HG02970 (cell line): ENCODE data around the gene BRD3OS.

Experiments used
- ATAC-seq: cut with Tn5 transposase; IDR thresholded peaks from one replicate; pipeline ENCODE4 v1.9.1; 2021; ENCODE audit warnings: mild to moderate bottlenecking, moderate library complexity, moderate number of reproducible peaks; ENCODE audit not compliant: unreplicated experiment, low FRiP score

Gene BRD3OS

DNA sequence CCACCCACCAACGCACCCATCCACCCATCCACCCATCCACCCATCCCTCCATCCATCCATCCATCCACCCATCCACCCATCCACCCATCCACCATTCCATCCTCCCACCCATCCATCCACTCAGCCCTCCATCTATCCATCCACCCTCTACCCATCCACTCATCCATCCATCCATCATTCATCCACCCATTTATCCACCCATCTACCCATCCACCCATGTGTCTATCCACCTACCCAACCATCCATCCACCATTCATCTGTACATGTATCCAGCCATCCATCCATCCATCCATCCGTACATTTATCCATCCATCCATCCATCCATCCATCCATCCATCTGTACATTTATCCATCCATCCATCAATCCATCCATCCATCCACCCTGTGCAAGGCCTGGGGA lies 22.0 kb upstream of the BRD3OS start:
- no peak for ATAC-seq

DNA sequence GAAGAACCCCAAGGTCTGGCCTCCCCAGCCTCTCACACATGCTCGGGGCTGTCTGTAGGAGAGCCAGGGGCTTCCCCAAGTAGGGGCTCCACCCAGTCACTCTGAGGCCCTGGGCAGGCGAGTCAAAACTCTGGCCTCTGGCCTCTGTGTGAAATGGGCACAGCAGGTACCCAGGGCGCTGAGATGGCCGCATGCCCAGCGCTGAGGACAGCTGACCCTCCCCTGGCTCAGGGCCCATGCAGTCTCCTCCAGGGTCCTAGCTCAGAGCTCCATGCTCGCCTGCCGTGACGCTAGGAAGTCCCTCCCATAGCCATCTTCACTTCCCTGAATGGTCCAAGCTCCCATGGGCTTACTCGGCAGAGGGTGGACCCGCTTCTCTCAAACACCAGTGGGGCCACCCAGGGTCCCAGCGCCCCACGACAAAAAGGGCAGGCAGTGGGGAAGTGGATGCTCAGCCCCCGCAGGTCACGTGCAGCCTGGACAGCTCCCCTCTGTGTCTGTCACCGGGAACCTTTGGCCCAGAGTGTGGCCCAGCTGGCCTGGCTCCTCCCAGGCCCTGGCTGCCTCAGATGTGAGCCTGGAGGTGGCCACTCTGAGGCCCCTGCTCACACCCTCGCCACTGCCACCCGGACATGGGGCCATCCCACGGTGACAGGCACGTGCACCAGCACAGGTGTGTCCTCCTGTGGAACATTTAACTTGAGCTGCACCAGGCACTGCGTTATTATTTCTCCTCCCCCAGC lies 21.0 kb upstream of the BRD3OS start:
- no peak for ATAC-seq

DNA sequence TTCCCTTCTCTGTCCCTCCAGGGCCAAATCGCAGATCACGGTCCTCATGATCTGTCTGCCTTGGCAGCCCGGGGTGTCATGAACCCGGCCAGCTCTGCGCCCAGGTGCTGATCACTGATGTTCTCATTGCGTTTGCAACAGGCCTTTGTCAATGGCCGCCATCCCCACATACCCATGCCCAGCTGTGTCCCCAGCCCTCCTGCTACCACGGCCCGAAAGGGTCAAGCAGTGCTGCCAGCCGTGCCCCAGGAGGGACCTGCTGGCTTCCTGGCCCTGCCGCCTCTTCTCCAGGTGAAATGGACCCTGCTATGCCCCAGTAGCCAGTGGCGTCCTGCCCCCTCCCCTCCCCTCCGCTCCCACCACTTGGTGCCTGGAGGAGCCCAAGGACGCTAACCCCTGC lies 20.4 kb upstream of the BRD3OS start:
- no peak for ATAC-seq

- no peak for ATAC-seq
These were observed 19.9 kb upstream of the BRD3OS start for GRCh38 chr9:134005381-134005780.

GRCh38 chr9:134007150-134007549 lies 18.1 kb upstream of the BRD3OS start:
- no peak for ATAC-seq

- ATAC-seq, result no peak
These were observed 17.7 kb upstream of the BRD3OS start for GRCh38 chr9:134007571-134007970.

GRCh38 chr9:134010310-134011173 lies 14.7 kb upstream of the BRD3OS start:
- no peak for ATAC-seq

GRCh38 chr9:134011401-134011800 lies 13.9 kb upstream of the BRD3OS start:
- ATAC-seq, result no peak

GRCh38 chr9:134014946-134015345 lies 10.3 kb upstream of the BRD3OS start:
- ATAC-seq, result no peak

DNA sequence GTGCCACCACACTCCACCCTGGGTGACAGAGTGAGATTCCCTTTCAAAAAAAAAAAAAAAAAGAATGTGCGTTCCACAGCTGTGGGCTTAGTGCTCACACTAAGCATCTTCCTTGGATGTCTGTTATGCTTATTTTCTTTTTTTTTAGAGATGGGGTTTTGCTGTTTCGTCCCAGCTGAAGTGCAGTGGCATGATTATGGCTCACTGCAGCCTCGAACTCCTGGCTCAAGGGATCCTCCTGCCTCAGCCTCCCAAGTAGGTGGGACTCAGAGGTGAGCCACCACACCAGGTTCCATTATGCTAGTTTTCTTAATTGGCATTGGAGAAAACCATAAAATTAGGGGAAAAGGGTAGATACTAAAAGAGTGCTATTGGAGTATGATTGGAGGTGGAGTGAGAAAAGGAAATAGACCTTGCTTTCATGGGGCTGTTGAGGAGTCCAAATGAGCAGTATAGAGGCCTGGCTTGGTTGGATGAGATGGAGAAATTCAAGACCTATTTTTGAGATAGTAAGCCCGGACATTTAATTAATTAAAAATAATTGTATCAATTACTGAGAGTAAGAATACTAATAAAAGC lies 978 bp upstream of the BRD3OS start:
- no peak for ATAC-seq

DNA sequence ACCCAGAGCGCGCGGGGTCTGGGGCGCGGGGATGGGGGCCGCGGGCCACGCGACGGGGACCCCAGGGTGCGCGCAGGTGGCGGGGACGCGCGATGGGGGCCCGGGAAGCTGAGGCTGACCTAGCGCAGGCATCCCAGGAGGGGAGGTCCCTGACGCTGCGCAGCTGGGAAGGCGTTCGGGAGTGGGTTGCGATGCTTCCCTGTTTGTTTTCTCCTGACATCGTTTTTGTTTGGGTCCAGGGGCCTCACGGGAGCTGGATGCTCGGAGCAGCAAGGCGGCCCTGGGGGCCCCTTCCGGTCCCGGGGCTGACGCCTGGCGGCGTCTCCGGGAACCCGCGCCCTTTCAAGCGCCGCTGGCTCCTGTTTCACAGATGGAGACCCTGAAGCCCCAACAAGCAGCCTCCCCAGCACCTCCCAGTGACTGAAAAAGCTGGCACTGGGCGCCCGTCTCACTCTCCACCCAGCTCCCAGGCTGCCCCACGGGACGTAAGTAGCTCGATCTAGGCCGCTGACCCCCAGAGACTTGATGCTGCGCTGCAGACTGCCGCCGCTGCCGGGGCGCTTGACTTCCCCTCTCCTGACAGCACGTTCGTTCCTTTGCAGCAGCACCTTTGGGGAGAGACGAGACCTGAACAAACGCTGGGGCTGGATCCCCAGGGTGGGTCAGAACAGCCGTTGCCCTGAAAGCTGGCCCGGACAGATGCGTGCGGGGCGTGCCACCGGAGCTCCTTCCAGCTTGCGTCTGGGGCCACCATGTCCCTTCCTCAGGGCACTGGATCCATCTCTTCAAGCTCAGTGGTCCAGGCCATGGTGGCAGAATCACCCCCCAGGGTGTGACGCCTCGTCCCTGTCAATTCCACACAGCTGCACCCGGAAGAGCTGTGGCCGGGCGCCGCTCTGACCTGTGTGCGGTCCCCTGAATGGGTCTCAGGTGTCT lies 593 bp downstream of the BRD3OS start:
- peak; percentile 31 for ATAC-seq

GRCh38 chr9:134026581-134026980 lies 1.3 kb downstream of the BRD3OS start:
- ATAC-seq, result no peak

GRCh38 chr9:134026981-134027380 lies 1.7 kb downstream of the BRD3OS start:
- ATAC-seq, result no peak

- ATAC-seq, result no peak
These were observed 2.3 kb downstream of the BRD3OS start for GRCh38 chr9:134027561-134027960.

- ATAC-seq, result no peak
These were observed 2.8 kb downstream of the BRD3OS start for GRCh38 chr9:134028076-134028475.

DNA sequence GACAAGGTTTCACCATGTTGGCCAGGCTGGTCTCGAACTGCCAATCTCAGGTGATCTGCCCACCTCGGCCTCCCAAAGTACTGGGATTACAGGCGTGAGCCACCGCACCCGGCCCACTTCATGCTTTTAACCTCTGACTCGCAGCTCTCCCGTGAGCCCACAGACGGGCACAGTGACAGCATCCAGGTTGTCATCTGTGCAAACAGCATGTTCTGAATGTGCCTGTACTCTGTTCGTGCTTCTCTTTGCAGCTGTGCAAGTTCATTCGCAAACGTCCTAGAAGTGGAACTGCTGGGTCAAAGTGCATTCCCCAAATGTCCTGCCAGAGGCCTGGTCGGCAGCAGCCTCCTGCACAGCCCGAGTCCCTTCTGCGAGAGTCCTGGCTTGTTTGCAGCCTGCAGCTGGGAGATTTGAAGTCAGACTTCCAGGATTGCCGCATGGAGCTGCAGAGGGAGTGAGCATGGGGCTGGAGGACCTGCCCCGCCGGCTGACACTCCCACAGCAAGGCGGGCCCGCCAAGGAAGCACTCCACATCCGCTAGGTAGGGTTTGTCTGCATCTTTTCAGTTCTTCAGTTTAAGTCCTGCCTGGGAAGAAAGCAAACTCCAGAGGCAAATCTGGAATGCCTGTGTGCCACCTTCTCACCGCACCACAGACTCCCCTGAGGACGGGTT lies 3.4 kb downstream of the BRD3OS start:
- no peak for ATAC-seq

DNA sequence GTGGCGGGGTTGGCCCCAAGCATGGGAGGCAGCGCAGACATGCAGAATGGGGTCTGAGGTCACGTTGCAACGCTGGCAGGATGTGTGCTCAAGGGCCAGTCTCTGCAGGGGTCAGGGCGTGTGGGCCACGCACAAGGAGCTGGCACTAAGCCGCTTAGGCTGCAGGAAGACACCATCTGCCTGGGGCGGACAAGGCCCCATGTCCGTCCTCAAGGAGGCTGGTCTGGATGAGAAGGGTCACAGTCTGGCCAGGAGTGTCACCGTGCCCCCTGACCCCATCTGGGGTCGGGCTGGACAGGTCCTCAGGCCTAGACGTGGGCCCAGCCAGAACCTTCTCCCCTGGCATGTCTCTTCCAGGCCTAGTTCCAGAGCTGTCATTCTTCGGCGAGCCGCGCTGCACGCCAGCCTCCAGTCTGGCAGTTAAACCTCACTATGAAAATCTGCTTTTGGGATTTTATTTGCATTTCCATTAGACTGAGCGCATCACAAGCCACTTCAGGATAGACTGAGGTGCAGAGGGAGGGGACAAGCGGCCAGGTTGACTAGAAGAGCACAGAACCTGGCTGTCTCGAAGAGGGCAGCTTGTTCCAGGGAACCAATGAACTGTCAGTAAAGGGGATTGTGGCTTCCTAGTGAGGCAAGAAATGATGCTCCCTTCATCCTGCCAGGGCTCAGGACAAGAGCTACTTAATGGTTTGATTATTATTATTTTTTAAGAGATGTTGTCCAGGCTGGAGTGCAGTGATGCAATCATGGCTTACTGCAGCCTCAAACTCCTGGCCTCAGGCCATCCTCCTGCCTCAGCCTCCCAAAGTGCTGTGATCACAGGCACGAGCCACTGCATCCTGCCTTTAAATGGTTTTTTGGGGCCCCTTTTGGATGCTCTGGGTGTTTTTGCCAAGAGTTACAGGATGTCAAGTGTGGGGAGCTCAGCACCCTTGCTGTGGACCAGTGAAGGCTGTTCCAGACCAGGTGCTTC lies 4.3 kb downstream of the BRD3OS start:
- ATAC-seq, result no peak

DNA sequence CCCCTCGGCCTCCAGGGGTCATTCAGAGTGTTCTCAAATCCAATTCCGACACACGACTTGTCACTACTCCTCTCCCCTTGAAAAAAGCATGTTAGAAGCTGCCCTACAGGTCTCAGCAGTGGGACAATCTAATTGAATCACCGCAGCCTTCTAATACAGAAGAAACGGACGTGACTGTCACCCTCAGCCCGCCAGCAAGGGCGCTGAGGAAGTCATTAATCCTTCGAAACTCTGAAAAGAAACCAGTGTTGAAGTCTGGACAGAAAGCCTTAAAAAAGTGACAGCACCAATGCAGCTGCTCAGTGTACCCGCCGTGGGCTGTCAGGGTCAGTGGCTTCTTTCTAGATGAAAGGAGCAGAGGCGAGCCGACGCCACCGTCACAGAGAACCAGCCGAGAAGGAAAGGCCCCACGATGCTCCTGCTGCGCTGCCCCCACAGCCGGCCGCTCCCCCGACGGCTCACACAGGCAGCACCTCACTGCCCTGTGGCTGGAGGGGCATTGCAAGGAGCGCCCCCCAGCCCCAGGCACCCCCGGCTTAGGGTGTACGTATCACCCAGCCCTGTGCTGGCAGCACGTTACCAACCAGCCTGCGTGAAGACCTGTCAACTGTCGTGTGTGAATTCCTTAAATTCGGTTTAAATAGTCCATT lies 5.7 kb downstream of the BRD3OS start:
- ATAC-seq, result no peak
